Fibroblast of lung (primary cell): ENCODE data around the gene PPARG.

Experiments
- EZH2 ChIP-seq: IDR thresholded peaks from 2 replicates; pipeline ENCODE4 v1.5.1; 2012; ENCODE audit warnings: low read length, control low read depth, mild to moderate bottlenecking; ENCODE audit errors: missing control alignments
- TF ChIP-seq, protein P1 (sequence below), 2 donors: IDR thresholded peaks in 1 of 2; conservative IDR thresholded peaks in 1 of 2; 1 replicate in 1 of 2; 2 replicates in 1 of 2; pipeline ENCODE4 v1.5.1; 2011 to 2012; ENCODE audit warnings: low read length in 2 of 2, control low read depth in 1 of 2, inconsistent platforms in 1 of 2, low read depth in 1 of 2, mild to moderate bottlenecking in 1 of 2

- TF ChIP-seq, protein P1, sequence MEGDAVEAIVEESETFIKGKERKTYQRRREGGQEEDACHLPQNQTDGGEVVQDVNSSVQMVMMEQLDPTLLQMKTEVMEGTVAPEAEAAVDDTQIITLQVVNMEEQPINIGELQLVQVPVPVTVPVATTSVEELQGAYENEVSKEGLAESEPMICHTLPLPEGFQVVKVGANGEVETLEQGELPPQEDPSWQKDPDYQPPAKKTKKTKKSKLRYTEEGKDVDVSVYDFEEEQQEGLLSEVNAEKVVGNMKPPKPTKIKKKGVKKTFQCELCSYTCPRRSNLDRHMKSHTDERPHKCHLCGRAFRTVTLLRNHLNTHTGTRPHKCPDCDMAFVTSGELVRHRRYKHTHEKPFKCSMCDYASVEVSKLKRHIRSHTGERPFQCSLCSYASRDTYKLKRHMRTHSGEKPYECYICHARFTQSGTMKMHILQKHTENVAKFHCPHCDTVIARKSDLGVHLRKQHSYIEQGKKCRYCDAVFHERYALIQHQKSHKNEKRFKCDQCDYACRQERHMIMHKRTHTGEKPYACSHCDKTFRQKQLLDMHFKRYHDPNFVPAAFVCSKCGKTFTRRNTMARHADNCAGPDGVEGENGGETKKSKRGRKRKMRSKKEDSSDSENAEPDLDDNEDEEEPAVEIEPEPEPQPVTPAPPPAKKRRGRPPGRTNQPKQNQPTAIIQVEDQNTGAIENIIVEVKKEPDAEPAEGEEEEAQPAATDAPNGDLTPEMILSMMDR (conservative IDR thresholded peaks at IDR 0.05 in 1 of 2, IDR thresholded peaks at IDR 0.05 in 1 of 2; ENCODE audit: low read depth in 1 of 2, low read length in 2 of 2) = no peak
- TF ChIP-seq EZH2 = no peak
Measured at GRCh38 chr3:12383218-12383617, 94.3 kb downstream of the PPARG start.
